Ramos (cell line): ENCODE results near the gene TNFRSF8.

ENCODE experiments used
- in situ Hi-C: fragments of 300-500 bp; cut with MboI; formaldehyde crosslinking; loops from one replicate; pipeline ENCODE4 v1.14.3; 2022; ENCODE audit warnings: low sequenced_read_pairs; ENCODE audit not compliant: unreplicated experiment

The TNFRSF8 gene

DNA sequence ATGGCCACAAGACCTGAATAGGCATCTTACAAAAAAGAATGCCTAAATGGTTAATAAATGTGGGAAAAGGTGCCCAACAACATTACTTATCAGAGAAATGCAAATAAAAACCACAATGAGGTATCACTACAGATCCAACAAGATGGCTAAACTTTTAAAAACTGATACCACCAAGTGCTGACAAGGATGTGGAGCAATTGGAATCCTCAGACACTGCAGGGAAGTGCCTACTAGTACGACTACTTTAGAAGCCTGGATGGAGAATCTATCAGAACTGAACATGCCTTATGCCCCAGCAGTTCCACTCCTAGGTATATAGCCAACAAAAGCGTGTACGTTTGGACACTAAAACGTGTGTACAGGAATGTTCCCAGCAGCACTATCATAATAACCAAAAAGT is 19.9 kb downstream of the TNFRSF8 start:
- in situ Hi-C loops = no loop called here

DNA sequence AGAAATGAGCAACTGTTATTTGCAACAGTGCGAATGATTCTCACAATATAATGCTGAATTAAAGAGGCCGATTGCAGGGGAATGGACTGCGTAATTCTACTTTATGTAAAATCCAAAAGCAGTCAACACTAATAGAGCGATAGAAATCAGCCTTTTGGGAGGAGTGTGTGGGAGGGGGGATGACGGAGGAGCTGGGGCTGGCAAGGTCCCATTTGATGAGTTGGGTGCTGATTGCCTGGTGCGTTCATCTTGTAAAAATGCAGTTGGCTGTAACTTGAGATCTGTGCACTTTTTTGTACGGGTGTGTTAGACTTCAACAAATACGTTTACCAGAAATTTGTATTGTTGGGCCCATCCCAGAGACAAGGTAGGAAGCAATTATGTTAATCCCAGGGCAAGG is 20.7 kb downstream of the TNFRSF8 start:
- in situ Hi-C loops = no loop called here

DNA sequence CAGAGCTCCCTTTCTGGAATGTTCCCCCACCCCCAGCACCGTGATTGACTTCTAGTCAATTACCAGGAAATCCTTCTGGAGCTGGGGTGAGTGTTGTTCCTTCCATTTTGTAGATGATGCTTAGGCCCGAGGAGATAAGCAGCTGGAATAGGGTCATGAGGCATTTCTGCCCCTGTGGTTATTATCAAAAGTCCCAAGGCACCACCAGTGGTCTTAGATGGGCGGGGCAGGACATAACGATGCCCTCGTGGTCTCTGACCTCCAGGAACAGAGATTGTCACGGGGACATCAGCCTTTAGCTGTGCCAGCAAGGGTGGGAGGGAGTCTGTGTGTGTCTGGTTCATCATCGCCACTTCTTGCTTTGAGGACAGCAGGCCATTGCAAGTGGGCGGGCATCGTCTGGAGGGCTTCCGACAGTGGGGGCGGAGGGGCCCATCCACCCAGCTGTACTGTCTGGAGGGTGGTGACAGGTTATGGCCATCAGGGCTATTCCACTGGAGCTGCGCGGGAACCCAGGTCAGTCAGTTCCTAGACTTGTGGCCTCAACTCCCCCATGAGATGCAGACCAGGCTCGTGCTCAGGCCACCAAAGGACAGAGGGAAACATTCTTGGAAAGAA is 22.6 kb downstream of the TNFRSF8 start:
- in situ Hi-C loops = no loop called here

DNA sequence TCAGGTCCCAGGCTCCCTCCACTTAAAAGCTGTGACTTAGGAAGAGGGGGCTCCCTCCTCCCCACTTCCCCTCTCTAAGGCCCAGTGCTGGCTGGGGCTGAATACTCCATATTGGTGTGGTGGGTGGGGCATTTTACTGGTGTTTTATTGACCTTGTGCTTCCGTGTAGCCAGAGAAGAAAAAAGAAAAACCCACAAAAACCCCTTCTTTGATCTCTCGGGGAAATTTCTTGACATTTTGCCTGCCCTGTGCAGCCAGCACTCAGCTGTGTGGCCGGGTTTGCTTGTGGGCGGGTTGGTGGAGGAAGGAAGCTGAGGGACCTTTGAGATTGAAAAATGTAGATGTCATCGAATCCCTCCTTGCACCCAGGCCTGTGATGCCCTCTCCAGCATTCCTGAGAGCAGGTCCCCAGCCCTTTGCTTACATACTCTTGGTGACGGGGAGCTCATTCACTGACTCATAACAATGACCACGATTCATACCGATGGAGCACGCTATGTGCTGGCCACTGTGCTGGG is 24.8 kb downstream of the TNFRSF8 start:
- in situ Hi-C loops = no loop called here

DNA sequence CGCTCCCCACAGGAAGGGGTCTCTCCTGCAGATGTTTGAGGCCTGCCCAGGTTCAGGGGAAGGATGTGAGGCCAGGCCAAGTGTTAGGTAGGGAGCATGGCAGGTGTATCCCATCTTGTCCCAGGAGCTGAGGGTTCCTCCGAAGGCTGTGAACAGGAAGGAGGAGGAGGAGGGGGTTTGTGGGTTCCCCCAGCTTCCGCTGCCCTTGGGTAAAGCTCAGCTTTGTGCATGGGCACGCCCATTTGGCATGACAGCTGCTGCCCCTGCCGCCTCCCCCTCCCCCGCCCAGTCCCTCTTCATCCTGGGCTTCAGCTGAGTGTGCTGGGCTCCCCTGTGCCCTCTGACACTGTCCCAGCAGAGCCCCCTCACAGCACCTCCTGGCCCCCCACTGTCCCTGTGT is 25.5 kb downstream of the TNFRSF8 start:
- in situ Hi-C loops = no loop called here

DNA sequence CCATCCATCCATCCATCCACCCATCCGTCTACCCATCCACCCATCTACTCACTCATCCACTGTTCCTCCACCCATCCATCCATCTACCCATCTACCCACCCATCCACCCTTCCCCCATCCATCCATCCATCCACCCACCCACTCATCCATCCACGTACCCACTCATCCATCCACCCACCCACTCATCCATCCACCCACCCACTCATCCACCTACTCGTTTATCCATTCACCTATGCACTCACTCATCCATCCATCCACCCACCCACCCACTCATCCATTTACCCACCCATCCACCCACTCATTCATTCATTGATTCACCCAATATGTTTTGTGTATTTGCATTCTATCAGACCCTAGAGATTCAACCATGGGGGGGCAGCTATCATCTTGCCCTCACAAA is 27.2 kb downstream of the TNFRSF8 start:
- in situ Hi-C loops = no loop called here

DNA sequence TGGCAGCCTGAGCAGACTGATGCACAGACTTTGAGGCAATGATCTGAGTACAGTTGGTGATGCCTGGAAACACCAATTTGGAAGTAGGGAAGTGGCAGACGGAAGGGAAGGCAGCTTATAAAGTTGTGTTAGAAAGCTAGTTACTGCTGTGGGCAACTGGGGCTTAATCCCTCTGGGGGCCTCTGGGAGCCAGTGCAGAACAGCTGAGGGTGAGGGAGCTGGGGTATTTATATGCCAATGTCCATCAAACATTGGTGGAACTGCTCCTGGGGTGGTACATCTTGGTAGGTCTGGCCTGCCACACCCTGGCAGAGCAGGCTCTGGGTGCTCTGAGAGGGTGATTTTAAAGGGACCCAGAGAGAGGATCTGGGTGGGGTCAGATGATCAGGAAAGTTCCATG is 28.1 kb downstream of the TNFRSF8 start:
- in situ Hi-C loops = no loop called here

DNA sequence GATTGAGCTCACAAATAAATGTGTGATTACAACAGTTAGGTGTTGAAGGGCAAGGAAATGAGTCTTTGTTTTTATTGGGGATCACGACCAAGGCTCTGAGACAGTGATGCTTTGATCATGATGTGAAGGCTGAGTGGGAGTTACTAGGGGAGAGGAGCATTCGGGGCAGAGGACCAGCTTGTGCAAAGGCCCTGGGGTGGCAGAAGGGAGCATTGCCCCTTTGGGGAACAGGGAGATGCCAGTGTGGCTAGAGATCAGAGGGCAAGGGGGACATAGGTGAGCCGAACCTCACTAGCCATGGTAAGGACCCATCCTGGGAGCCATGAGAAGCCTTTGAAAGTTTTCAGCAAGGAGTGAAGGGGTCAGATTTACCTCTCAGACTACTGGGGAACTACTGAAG is 31.1 kb downstream of the TNFRSF8 start:
- in situ Hi-C loops = no loop called here

DNA sequence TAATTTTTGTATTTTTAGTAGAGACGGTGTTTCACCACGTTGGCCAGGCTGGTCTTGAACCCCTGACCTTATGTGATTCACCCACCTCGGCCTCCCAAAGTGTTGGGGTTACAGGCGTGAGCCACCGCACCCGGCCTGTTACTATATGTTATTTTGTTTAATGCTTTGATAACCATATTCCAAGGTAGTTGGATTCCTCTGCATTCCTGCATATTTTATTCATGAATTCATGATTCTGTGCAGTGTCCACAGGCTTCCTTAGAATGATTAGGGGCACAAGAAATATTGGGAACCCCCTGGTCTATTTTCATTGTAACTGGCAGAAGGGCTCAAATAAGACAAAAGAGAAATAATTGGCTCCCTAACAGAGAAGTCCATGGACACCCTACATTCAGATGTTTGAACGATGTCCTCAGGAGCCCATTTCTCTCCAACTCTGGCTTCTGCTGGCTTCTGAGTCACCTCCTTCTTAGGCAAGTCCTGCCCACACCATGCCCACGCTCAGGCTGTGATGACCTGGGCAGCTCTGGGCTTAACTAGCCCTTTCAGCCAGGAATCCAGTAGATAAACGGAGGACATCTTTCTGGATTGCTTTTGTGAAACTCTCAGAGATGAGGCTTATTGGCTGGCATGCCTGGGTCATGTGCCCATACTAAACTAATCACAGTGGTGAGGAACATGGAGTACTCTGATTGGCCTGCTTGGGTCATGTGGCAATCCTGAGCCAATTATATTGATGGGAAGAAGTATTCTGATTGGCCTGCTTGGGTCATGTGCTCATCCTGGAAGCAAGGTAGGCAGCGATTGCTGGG is 32.6 kb downstream of the TNFRSF8 start:
- in situ Hi-C loops = no loop called here

DNA sequence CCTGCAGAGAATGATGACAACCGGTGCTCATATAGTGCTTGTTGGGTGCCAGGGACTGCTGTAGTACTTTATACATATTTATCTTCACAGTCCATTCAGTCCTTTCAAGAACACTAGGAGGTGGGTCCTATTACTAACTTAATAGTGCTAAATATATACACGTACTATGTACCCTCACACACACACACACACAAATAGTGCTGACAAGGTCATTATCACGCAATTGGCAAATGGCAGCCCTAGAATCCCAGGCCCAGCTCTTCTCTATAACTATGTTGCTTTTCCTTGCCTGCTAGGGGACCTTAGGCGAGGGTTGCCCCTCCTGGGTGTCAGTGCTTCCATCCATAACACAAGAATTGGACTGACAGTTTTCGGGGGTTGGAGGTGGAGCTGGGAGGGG is 33.5 kb downstream of the TNFRSF8 start:
- in situ Hi-C loops = no loop called here

DNA sequence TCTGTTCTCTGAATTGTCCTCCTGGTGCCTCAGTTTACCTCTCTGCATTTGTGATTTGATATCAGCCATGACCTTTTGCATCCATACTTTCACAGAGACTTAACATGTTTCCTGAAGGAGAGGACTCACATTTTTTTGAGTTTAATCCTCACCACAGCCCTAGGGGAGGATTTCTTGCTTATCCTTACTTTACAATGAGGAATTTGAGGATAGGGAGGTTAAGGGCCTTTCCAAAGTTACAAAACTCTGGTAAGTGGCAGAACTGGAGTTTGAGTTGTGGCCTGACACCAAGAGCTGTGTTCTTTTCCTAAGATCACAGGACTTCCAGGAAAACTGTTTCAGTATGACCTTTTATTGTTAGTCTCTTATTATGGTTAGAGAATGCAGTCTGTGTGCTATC is 34.2 kb downstream of the TNFRSF8 start:
- in situ Hi-C loops = no loop called here

DNA sequence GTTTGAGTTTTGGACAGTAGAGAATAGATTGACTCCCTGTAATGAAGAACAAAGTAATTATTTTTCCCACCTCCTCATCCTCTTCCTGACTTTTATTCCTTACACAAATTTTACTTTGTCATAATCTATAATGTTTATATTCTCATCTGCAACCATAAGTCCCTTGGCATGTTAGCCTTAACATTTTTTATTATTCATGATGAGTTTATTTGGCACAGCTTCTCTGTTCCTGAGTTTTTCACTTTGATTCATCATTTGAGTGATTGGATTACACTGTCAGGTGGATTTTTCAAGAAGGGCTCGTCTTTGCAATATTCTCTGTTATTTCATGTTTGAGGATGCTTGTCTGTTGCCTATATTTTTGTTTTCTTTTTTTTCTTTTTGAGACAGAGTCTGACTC is 35.7 kb downstream of the TNFRSF8 start:
- in situ Hi-C loops = no loop called here

DNA sequence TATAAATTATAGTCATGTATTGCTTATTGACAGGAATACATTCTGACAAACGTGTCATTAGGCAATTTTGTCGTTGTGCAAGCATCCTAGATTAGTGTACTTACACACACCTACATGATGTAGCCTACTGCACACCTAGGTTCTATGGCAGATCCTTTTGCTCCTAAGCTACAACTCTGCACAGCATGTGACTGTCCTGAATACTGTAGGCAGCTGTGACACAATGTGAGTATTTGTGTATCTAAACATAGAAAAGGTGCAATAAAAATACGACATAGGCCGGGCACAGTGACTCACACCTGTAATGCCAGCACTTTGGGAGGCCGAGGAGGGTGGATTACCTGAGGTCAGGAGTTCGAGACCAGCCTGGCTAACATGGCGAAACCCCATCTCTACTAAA is 36.5 kb downstream of the TNFRSF8 start:
- in situ Hi-C loops = loop anchor here (10.0 kb wide), 1 partner anchor 515 kb away; the partner anchor contains the start of gene DHRS3

DNA sequence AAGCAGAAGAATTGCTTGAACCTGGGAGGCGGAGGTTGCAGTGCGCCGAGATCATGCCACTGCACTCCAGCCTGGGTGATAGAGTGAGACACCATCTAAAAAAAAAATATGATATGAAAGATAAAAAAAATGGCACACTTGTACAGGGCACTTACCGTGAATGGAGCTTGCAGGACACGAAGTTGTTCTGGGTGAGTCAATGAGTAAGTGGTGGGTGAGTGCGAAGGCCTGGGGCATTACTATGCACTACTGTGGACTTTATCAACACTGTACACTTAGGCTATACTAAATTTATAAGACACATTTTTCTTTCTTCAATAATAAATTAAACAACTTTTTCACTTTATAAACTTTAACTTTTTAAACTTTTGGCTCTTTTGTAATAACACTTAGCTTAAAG is 37.0 kb downstream of the TNFRSF8 start:
- in situ Hi-C loops = loop anchor here (10.0 kb wide), 1 partner anchor 515 kb away; the partner anchor contains the start of gene DHRS3

DNA sequence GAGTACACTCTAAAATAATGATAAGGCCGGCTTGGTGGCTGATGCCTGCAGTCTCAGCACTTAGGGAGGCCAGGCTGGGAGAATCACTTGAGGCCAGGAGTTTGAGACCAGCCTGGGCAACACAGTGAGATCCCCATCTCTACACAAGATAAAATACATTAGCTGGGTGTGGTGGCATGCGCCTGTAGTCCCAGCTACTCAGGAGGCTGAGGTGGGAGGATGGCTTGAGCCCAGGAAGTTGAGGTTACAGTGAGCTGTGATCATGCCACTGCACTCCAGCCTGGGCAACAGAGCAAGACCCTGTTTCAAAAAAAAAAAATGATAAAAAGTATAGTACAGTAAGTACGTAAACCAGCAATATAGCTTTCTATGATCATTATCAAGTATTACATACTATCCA is 38.0 kb downstream of the TNFRSF8 start:
- in situ Hi-C loops = loop anchor here (10.0 kb wide), 1 partner anchor 514 kb away; the partner anchor contains the start of gene DHRS3

DNA sequence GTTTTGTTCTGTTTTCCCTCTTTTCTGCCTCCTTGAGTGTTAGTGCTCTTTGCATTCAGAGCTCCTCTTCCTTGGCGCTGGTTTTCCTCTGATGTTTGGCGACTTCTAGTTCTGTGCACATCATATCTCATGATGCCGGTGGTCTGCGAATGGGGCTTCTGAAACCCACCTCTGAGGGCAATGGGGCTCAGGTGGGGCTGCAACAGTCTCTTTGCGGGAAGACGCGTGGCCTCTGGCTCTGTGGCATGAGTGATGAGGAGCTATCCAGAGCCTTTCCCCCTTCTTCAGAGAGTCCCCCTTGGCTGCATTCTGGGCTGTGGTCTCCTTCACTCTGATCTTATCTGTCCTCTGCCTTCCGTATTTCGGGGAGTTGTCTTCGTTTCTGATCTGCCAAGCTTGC is 39.0 kb downstream of the TNFRSF8 start:
- in situ Hi-C loops = loop anchor here (10.0 kb wide), 1 partner anchor 513 kb away; the partner anchor contains the start of gene DHRS3

DNA sequence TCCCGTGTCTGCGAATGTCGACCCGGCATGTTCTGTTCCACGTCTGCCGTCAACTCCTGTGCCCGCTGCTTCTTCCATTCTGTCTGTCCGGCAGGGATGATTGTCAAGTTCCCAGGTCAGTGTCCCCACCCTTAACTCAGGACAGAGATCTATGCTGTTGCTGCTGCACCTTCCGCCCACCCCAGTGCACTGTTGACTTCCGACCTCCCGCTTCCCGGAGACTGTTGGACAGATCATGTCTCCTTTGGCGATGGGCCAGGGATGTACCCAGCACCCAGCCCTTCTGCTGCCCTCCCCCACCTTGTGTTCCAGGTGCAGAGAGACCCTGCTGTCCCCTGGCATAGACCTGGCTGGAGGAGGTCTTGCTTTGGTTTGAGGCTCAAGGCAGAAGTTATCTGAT is 41.3 kb downstream of the TNFRSF8 start:
- in situ Hi-C loops = loop anchor here (10.0 kb wide), 1 partner anchor 510 kb away; the partner anchor contains the start of gene DHRS3

DNA sequence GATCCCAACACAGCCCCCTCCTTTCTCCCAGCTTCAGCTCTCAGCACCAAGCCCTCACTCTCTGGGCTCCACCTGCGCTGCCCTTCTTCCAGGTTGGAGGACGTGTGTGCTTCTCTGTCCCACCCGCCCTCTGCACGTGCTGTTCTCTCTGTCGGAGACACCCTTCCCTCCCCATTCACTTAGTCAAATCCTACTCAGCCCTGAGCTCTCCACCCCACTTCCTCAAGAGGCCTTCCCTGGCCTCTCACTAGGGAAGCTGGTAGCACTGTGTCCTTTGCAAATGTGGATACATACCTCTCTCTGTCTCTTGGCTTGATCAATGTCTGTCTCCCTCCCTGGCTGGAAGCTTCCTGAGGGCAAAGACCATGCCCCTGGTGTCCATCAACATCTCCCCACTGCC is 43.0 kb downstream of the TNFRSF8 start:
- in situ Hi-C loops = loop anchor here (10.0 kb wide), 1 partner anchor 509 kb away; the partner anchor contains the start of gene DHRS3

DNA sequence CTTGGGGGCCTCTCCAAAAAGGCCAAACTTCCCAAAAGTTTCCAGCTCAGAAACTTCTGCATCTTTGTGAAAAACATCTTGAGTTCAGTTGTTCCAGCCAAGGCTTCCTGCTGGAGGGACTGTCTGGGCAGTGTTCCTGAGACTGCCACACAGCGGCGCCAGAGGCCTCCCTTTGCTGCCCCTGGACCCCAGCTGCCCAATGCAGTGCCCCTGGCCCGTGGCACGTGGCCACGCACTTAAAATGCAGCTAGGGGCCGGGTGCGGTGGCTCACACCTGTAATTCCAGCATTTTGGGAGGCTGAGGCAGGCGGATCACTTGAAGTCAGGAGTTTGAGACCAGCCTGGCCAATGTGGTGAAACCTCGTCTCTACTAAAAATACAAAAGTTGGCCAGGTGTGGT is 43.8 kb downstream of the TNFRSF8 start:
- in situ Hi-C loops = loop anchor here (10.0 kb wide), 1 partner anchor 508 kb away; the partner anchor contains the start of gene DHRS3

DNA sequence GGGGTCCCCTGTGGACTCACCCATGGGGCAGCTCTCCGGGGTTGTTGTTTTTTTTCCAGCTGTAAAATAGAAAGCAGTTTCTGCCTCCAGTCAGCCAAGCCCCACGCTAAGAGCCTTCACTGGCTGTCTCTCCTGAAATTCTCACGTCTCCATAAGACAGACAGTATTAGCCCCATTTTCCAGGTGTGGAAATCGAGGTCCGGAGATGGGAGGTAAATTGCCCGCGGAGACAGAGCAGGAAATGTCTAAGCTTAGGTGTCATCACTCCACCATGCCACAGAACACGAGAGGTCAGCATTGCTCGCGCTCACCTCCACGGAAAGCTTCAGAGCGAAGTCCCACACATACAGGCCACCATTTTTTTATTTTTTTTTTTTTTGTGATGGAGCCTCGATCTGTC is 44.6 kb downstream of the TNFRSF8 start:
- in situ Hi-C loops = loop anchor here (10.0 kb wide), 1 partner anchor 507 kb away; the partner anchor contains the start of gene DHRS3

DNA sequence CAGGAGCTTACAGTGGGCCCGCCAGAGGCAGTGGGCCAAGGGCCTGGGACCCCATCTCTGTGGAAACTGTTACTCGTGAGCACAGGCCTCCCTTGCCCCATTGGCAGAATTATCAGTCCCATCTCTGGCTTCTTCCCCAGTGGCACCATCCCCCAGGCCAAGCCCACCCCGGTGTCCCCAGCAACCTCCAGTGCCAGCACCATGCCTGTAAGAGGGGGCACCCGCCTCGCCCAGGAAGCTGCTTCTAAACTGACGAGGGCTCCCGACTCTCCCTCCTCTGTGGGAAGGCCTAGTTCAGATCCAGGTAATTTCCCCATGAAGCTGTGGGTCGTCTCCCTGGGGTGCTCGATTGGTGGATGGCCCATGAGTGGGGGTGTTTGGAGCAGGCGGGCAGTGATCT is 46.8 kb downstream of the TNFRSF8 start:
- in situ Hi-C loops = loop anchor here (10.0 kb wide), 1 partner anchor 505 kb away; the partner anchor contains the start of gene DHRS3
